KMS-11 (cell line): ENCODE results near the gene AFMID.
A peak's percentile ranks its signal among the peaks of the same experiment; 100 is the strongest.

Experiments
- H2AFZ ChIP-seq: fragments of 200-600 bp; sonication (generic); 2 replicates; pipeline ENCODE4 v1.6.1; 2016; ENCODE audit warnings: antibody characterized with exemption, mixed run types, low read depth
- H3K27ac ChIP-seq: fragments of 200-600 bp; sonication (generic); 2 replicates; pipeline ENCODE4 v1.6.1; 2016; ENCODE audit warnings: mild to moderate bottlenecking, mixed run types
- H3K27me3 ChIP-seq: fragments of 200-600 bp; sonication (generic); 2 replicates; pipeline ENCODE4 v1.6.1; 2017; ENCODE audit warnings: mild to moderate bottlenecking, low read depth, mixed run types, moderate library complexity; ENCODE audit not compliant: insufficient read depth
- H3K36me3 ChIP-seq: fragments of 200-600 bp; sonication (generic); 2 replicates; pipeline ENCODE4 v1.6.1; 2017; ENCODE audit warnings: mild to moderate bottlenecking, mixed run types; ENCODE audit not compliant: insufficient read depth
- H3K4me1 ChIP-seq: fragments of 200-600 bp; sonication (generic); 2 replicates; pipeline ENCODE4 v1.6.1; 2016; ENCODE audit warnings: mild to moderate bottlenecking, low read depth, mixed run types; ENCODE audit not compliant: poor library complexity, severe bottlenecking
- H3K4me2 ChIP-seq: fragments of 200-600 bp; sonication (generic); 2 replicates; pipeline ENCODE4 v1.7.0; 2016; ENCODE audit warnings: mild to moderate bottlenecking, mixed run types
- H3K4me3 ChIP-seq: fragments of 200-600 bp; sonication (generic); IDR thresholded peaks from 2 replicates; pipeline ENCODE4 v1.6.1; 2017; ENCODE audit warnings: low read depth, low read length, mixed read lengths; ENCODE audit not compliant: insufficient read depth
- H3K79me2 ChIP-seq: fragments of 200-600 bp; sonication (generic); 2 replicates; pipeline ENCODE4 v1.6.1; 2016; ENCODE audit warnings: low read depth, mixed run types; ENCODE audit not compliant: insufficient read depth
- H3K9ac ChIP-seq: fragments of 200-600 bp; sonication (generic); 2 replicates; pipeline ENCODE4 v1.6.1; 2016; ENCODE audit warnings: mild to moderate bottlenecking, mixed run types
- H4K20me1 ChIP-seq: fragments of 200-600 bp; sonication (generic); 2 replicates; pipeline ENCODE4 v1.6.1; 2016; ENCODE audit warnings: mild to moderate bottlenecking, mixed run types; ENCODE audit not compliant: insufficient read depth
- TF ChIP-seq, protein P1 (sequence below): fragments of 200-600 bp; sonication (generic); conservative IDR thresholded peaks from 2 replicates; pipeline ENCODE4 v1.6.1; 2017; ENCODE audit warnings: low read depth, mild to moderate bottlenecking, antibody characterized with exemption, low read length, moderate library complexity, mixed read lengths

AFMID gene

DNA sequence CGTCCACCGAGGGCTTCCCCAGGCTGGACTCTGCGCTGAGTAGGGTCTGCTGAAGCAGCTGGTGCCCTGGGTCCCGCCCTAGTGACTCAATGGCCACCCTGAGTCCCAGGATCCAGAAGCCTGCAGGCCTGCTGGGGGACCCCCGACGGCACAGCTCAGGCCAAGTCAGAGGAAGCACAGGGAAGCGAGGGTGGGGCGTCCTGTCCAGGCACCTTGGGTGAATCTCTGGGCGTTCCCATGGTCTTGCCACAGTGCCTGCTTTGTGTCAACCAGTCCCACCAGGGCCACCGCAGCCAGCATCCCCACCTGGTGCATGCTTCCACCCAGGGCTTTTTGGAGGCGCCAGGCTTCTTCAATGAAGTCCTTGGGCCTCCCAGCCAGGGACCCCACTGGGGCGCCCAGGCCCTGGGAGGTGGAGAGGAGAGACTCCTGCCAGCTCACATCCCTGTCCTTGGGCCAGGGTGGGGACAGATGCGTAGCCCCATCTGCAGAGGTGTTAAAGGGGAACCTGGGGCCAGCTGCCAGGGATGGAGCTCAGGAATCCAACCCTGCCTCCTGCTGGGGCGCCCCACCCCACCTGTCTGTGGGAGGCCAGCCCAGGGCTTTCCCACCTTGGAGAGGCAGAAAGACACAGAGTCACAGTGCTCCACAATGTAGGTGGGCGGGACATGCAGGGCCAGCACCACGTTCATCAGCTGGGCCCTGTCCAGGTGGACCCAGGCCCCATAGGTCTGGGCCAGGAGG is 62.1 kb downstream of the AFMID start:
- Histone ChIP-seq H3K9ac (no peak overlapping the region), H3K4me3 (no peak overlapping the region), H3K4me1 (peaks cover 39% of the 10 kb centered on the region), H3K36me3 (no peaks in the 10 kb centered on the region), H3K27ac (no peak overlapping the region), H3K4me2 (no peak overlapping the region), H4K20me1 (no peaks in the 10 kb centered on the region), H3K27me3 (no peaks in the 10 kb centered on the region), H2AFZ (no peak overlapping the region), H3K79me2 (no peaks in the 10 kb centered on the region)
- TF ChIP-seq, protein P1, sequence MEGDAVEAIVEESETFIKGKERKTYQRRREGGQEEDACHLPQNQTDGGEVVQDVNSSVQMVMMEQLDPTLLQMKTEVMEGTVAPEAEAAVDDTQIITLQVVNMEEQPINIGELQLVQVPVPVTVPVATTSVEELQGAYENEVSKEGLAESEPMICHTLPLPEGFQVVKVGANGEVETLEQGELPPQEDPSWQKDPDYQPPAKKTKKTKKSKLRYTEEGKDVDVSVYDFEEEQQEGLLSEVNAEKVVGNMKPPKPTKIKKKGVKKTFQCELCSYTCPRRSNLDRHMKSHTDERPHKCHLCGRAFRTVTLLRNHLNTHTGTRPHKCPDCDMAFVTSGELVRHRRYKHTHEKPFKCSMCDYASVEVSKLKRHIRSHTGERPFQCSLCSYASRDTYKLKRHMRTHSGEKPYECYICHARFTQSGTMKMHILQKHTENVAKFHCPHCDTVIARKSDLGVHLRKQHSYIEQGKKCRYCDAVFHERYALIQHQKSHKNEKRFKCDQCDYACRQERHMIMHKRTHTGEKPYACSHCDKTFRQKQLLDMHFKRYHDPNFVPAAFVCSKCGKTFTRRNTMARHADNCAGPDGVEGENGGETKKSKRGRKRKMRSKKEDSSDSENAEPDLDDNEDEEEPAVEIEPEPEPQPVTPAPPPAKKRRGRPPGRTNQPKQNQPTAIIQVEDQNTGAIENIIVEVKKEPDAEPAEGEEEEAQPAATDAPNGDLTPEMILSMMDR = no peak

DNA sequence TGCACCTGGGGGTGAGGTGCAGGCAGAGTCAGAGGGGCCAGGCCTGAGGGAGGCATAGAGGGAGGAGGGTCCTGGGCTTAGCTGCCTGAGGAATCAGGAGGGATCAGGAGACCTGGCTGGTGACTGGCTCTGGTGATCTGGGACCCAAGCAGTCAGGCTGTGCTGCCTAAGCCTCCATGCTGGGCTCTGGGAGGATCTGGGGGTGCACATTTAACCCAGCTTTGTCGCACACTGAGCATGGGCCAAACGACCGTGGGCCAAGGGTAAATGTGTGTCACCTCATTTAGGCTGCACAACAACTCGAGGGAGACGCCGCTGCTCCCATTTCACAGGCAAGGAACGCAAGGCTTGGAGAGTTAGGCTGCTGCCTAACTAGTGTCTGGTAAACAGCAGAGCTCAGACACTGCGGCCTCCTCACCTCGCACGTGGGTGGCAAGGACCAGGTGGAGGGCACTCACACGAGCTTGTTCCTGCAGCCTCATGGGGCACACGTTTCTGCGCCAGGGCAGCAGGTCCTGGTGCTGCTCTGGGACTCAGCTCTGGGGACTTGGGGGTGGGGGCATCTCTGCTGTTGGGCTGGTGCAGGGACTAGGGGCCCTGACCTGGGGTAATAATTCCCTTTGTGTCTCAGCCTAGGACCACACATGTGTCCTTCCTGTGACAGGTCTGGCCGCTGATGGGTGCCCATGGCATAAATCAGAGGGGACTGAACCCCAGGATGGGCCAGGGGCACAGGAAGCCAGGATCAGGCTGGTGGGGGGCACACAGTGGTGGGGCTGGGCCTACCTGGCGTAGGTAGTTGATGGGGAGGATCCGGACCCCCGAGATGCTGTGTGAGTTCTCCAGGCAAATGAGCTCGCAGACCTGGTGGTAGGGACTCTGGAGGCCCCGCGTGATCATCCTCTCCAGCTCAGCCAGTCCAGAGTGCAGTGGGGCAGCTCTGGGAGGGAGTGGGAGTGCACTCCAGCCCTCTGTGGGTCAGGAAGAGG is 63.0 kb downstream of the AFMID start:
- H3K27me3 ChIP-seq = no peaks in the 10 kb centered on the region
- H3K9ac ChIP-seq = no peak overlapping the region
- H3K27ac ChIP-seq = no peak overlapping the region
- H3K36me3 ChIP-seq = no peaks in the 10 kb centered on the region
- H2AFZ ChIP-seq = no peak overlapping the region
- no peaks in the 10 kb centered on the region for H3K79me2 ChIP-seq
- H4K20me1 ChIP-seq = no peaks in the 10 kb centered on the region
- H3K4me1 ChIP-seq = peaks cover 44% of the 10 kb centered on the region
- H3K4me2 ChIP-seq = peak overlapping the region; percentile 85; the same call in 1 of the 2 replicates
- H3K4me3 ChIP-seq = no peak overlapping the region
- TF ChIP-seq, protein P1 = no peak

DNA sequence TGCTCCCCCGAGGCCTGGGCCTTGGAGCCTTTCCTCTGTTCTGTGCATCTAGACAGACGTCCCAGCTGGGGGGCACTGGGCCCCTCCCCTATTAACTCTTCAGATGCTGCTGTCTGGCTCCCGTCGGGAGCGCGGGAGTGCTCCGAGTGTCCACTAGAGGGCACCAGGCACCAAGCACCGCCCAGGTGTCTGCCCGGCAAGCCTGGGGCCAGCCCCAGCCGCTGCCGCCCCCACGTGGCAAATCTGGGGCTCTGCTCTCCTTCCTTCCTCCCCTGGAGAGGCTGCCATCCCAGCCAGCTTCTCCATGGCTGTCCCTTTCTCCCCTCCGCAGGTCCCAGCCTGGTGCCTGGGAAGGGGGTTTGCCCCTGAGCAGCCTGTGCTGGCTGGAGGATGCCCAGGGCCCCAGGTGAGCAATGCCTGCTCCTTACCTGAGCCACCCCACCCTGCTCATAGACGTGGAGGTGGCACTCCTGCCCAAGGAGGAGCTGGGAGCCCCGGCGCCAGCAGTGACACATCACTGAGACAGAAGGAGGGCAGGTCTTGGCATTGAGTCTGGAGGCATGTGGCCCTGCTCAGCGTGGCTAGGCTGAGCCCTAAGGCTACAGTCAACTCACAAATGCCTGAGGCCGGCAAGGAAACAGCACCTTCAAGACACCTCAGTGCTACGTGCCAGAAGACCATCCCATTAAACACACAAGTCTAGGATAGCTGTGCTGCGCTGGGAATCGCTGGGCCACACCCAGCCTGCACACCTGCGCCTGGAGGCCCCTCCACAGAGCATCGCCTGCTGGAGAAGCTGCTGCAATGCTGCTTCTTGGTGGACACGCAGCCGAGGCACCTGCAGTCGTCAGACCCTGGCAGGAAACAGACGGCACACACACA is 64.0 kb downstream of the AFMID start:
- TF ChIP-seq, protein P1 = peak; percentile 100
- H3K27ac ChIP-seq = peak overlapping the region; percentile 38

DNA sequence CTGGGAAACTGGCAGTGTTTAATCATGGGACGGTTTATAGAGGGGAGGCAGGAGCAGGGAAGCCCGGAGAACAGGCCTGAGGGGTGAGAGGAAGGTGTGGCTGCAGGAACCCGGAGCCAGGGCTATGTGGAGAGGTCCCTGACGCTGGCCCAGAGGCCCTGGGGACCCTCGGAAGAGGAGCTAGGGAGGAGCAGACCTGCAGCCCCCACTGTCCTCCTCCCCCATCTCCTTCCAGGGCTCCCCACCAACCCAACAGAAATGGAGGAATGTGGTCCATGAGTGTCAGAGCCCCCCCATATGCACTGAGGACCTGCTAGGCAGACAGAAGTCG is 64.6 kb downstream of the AFMID start:
- Histone ChIP-seq H3K4me2 (peak overlapping the region; percentile 85), H3K27ac (peak overlapping the region; percentile 38; the same call in 1 of the 2 replicates), H4K20me1 (no peaks in the 10 kb centered on the region), H3K36me3 (no peaks in the 10 kb centered on the region), H3K9ac (no peak overlapping the region), H3K4me3 (no peak overlapping the region), H3K79me2 (no peaks in the 10 kb centered on the region), H3K4me1 (peaks cover 60% of the 10 kb centered on the region), H2AFZ (peak overlapping the region; percentile 51; the same call in 1 of the 2 replicates), H3K27me3 (no peaks in the 10 kb centered on the region)
- TF ChIP-seq, protein P1 = no peak

More for the DNA sequence above, 64.0 kb downstream of the AFMID start:
- Histone ChIP-seq H3K36me3 (no peaks in the 10 kb centered on the region), H3K79me2 (no peaks in the 10 kb centered on the region), H3K4me2 (peak overlapping the region; percentile 85), H3K4me3 (no peak overlapping the region), H3K27me3 (no peaks in the 10 kb centered on the region), H4K20me1 (no peaks in the 10 kb centered on the region), H3K9ac (peak overlapping the region; percentile 22; the same call in 1 of the 2 replicates), H3K4me1 (peaks cover 54% of the 10 kb centered on the region), H2AFZ (peak overlapping the region; percentile 51; the same call in 1 of the 2 replicates)
